Neural cell (in vitro differentiated cells): ENCODE measurements around the gene CHRM4. TPM values are rescaled to one million over a fixed set of nuclear protein-coding genes. Genes with fewer than 3 reads are reported as not detected.

Source experiments
- H2AFZ ChIP-seq: fragments of 200-600, 300-800 bp; sonication (generic), shearing (Covaris generic); 2 replicates; pipeline ENCODE4 v1.6.0; 2014; ENCODE audit warnings: low read depth, mild to moderate bottlenecking, antibody characterized with exemption, low read length, moderate library complexity
- H3F3A ChIP-seq: fragments of 200-600 bp; shearing (Covaris generic); 2 replicates; pipeline ENCODE4 v1.6.1; 2016; ENCODE audit warnings: mild to moderate bottlenecking, moderate library complexity, mixed read lengths, antibody characterized with exemption, low read length; ENCODE audit not compliant: insufficient read depth, poor library complexity, severe bottlenecking
- H3K27ac ChIP-seq: fragments of 200-600, 300-800 bp; sonication (generic), shearing (Covaris generic); 2 replicates; pipeline ENCODE4 v1.5.1; 2014; ENCODE audit warnings: mild to moderate bottlenecking, low read length, moderate library complexity
- H3K27me3 ChIP-seq: fragments of 300-800, 200-600 bp; sonication (generic), shearing (Covaris generic); 2 replicates; pipeline ENCODE4 v1.6.0; 2014; ENCODE audit warnings: mild to moderate bottlenecking, low read depth, low read length, moderate library complexity; ENCODE audit not compliant: insufficient read depth
- H3K36me3 ChIP-seq: fragments of 300-800, 200-600 bp; sonication (generic), shearing (Covaris generic); 2 replicates; pipeline ENCODE4 v1.5.1; 2014; ENCODE audit warnings: mild to moderate bottlenecking, antibody characterized with exemption, low read length, moderate library complexity; ENCODE audit not compliant: insufficient read depth
- H3K4me2 ChIP-seq: fragments of 300-800, 200-600 bp; sonication (generic), shearing (Covaris generic); 2 replicates; pipeline ENCODE4 v1.6.0; 2014; ENCODE audit warnings: mild to moderate bottlenecking, low read length
- H3K4me3 ChIP-seq: fragments of 300-800, 200-600 bp; sonication (generic), shearing (Covaris generic); 2 replicates; pipeline ENCODE4 v1.5.1; 2014; ENCODE audit warnings: mild to moderate bottlenecking, low read length, moderate library complexity
- H3K79me2 ChIP-seq: fragments of 200-600 bp; shearing (Covaris generic); replicated peaks from 2 replicates; pipeline ENCODE4 v1.6.0; 2014; ENCODE audit warnings: mild to moderate bottlenecking, low read length, moderate library complexity; ENCODE audit not compliant: insufficient read depth
- H3K9ac ChIP-seq: fragments of 300-800, 200-600 bp; sonication (generic), shearing (Covaris generic); 2 replicates; pipeline ENCODE4 v1.6.1; 2016; ENCODE audit warnings: mild to moderate bottlenecking, low read length, mixed read lengths
- H3K9me2 ChIP-seq: fragments of 200-600 bp; shearing (Covaris generic); 2 replicates; pipeline ENCODE4 v1.6.1; 2016; ENCODE audit warnings: mild to moderate bottlenecking, low read length, mixed read lengths; ENCODE audit not compliant: insufficient read depth
- H3K9me3 ChIP-seq: fragments of 200-600, 300-800 bp; sonication (generic), shearing (Covaris generic); 2 replicates; pipeline ENCODE4 v1.6.1; 2016; ENCODE audit warnings: mild to moderate bottlenecking, mixed run types, low read length, moderate library complexity, mixed read lengths
- H4K20me1 ChIP-seq: fragments of 200-600 bp; shearing (Covaris generic); 2 replicates; pipeline ENCODE4 v1.6.1; 2016; ENCODE audit warnings: mild to moderate bottlenecking, mixed run types; ENCODE audit not compliant: insufficient read depth
- EP300 ChIP-seq: fragments of 450-650 bp; conservative IDR thresholded peaks from 2 replicates; pipeline ENCODE4 v1.6.1; 2014; ENCODE audit warnings: antibody characterized with exemption, mild to moderate bottlenecking, moderate library complexity; ENCODE audit not compliant: poor library complexity, severe bottlenecking
- EZH2 ChIP-seq: fragments of 200-600, 300-800 bp; shearing (Covaris generic), sonication (generic); IDR thresholded peaks from 2 replicates; pipeline ENCODE4 v1.6.1; 2014; ENCODE audit warnings: antibody characterized with exemption, low read length, borderline replicate concordance, mild to moderate bottlenecking; ENCODE audit not compliant: insufficient read depth, poor library complexity, severe bottlenecking
- MXI1 ChIP-seq: fragments of 450-650 bp; conservative IDR thresholded peaks from 2 replicates; pipeline ENCODE4 v1.6.1; 2014; ENCODE audit warnings: antibody characterized with exemption, mild to moderate bottlenecking; ENCODE audit not compliant: poor library complexity, severe bottlenecking
- POLR2AphosphoS5 ChIP-seq: IDR thresholded peaks from 2 replicates; pipeline ENCODE4 v1.6.1; 2012
- RAD21 ChIP-seq: fragments of 450-650 bp; conservative IDR thresholded peaks from 2 replicates; pipeline ENCODE4 v1.6.1; 2014; ENCODE audit warnings: antibody characterized with exemption, mild to moderate bottlenecking, moderate library complexity
- SMC3 ChIP-seq: fragments of 450-650 bp; conservative IDR thresholded peaks from 2 replicates; pipeline ENCODE4 v1.6.1; 2014; ENCODE audit warnings: antibody characterized with exemption, mild to moderate bottlenecking, moderate library complexity; ENCODE audit not compliant: poor library complexity
- TAF1 ChIP-seq: IDR thresholded peaks from 2 replicates; pipeline ENCODE4 v1.6.1; 2012; ENCODE audit warnings: low read depth
- polyA plus RNA-seq: library from polyadenylated mRNA; depleted of rRNA; stranded (reverse); fragments of >200 nt; gene quantifications from 2 replicates; pipeline ENCODE4 v1.2.3, GENCODE V29; 2014
- TF ChIP-seq, protein P1 (sequence below): fragments of 450-650 bp; IDR thresholded peaks from 2 replicates; pipeline ENCODE4 v1.5.1; 2014; ENCODE audit warnings: antibody characterized with exemption, mild to moderate bottlenecking, moderate library complexity; ENCODE audit not compliant: poor library complexity, severe bottlenecking
- TF ChIP-seq, protein P2 (sequence below): IDR thresholded peaks from 2 replicates; pipeline ENCODE4 v1.6.1; 2012; ENCODE audit warnings: borderline replicate concordance

CHRM4 gene
- polyA plus RNA-seq, 1 donor from 2014 or later, result 8.2 TPM

DNA sequence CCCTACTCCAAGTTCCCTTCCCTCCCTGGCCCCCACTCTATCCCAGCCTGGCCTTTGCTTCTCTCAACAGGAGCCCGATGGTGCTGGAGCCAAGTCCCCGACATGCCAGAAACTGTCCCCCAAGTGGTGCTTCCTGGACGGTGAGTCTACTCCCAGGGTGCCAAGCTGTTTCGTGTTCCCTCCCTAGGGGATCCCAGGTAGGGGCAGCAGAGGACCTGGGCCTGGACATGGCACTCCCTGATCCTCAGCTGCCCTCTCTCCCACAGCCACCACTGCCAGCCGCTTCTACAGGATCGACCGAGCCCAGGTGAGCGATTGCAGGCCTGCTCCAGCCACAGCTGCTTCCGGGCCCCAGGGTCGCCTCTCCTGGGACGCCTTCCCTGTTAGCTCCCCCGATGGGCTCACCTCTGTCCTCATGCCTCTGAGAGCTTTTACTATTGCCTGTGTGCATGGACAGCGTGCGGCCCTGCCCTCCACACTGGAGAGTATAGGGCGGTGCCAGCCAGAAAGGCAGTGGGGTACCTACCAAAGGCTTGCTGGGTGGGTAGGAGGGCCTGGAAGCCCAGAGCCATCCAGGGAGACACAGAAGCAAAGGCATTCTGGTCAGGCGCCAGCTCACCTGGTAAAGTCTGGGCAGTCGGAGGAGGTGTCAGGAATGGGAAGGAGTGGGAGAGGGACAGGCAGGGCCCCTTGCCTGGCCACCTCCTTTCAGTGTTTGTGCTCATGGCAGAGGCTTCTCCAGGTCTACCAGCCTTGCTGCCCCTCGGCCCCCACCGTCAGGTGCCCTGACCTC is 15.1 kb downstream of the CHRM4 start:
- H3K9ac ChIP-seq, result no peak overlapping the region
- H3K27me3 ChIP-seq, result no peaks in the 10 kb centered on the region
- no peak overlapping the region for H2AFZ ChIP-seq
- no peaks in the 10 kb centered on the region for H3F3A ChIP-seq
- no peak overlapping the region for H3K4me3 ChIP-seq
- no peaks in the 10 kb centered on the region for H4K20me1 ChIP-seq
- H3K79me2 ChIP-seq, result no peaks in the 10 kb centered on the region
- H3K9me2 ChIP-seq, result no peaks in the 10 kb centered on the region
- H3K27ac ChIP-seq, result no peak overlapping the region
- no peak overlapping the region for H3K4me2 ChIP-seq
- no peaks in the 10 kb centered on the region for H3K9me3 ChIP-seq
- no peaks in the 10 kb centered on the region for H3K36me3 ChIP-seq
- TF ChIP-seq, protein P1, sequence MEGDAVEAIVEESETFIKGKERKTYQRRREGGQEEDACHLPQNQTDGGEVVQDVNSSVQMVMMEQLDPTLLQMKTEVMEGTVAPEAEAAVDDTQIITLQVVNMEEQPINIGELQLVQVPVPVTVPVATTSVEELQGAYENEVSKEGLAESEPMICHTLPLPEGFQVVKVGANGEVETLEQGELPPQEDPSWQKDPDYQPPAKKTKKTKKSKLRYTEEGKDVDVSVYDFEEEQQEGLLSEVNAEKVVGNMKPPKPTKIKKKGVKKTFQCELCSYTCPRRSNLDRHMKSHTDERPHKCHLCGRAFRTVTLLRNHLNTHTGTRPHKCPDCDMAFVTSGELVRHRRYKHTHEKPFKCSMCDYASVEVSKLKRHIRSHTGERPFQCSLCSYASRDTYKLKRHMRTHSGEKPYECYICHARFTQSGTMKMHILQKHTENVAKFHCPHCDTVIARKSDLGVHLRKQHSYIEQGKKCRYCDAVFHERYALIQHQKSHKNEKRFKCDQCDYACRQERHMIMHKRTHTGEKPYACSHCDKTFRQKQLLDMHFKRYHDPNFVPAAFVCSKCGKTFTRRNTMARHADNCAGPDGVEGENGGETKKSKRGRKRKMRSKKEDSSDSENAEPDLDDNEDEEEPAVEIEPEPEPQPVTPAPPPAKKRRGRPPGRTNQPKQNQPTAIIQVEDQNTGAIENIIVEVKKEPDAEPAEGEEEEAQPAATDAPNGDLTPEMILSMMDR, result no peak
- TF ChIP-seq, protein P2, sequence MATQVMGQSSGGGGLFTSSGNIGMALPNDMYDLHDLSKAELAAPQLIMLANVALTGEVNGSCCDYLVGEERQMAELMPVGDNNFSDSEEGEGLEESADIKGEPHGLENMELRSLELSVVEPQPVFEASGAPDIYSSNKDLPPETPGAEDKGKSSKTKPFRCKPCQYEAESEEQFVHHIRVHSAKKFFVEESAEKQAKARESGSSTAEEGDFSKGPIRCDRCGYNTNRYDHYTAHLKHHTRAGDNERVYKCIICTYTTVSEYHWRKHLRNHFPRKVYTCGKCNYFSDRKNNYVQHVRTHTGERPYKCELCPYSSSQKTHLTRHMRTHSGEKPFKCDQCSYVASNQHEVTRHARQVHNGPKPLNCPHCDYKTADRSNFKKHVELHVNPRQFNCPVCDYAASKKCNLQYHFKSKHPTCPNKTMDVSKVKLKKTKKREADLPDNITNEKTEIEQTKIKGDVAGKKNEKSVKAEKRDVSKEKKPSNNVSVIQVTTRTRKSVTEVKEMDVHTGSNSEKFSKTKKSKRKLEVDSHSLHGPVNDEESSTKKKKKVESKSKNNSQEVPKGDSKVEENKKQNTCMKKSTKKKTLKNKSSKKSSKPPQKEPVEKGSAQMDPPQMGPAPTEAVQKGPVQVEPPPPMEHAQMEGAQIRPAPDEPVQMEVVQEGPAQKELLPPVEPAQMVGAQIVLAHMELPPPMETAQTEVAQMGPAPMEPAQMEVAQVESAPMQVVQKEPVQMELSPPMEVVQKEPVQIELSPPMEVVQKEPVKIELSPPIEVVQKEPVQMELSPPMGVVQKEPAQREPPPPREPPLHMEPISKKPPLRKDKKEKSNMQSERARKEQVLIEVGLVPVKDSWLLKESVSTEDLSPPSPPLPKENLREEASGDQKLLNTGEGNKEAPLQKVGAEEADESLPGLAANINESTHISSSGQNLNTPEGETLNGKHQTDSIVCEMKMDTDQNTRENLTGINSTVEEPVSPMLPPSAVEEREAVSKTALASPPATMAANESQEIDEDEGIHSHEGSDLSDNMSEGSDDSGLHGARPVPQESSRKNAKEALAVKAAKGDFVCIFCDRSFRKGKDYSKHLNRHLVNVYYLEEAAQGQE, result no peak
- TF ChIP-seq MXI1 (no peak), EZH2 (no peak), RAD21 (no peak), TAF1 (no peak), SMC3 (no peak), EP300 (no peak), POLR2AphosphoS5 (no peak)

DNA sequence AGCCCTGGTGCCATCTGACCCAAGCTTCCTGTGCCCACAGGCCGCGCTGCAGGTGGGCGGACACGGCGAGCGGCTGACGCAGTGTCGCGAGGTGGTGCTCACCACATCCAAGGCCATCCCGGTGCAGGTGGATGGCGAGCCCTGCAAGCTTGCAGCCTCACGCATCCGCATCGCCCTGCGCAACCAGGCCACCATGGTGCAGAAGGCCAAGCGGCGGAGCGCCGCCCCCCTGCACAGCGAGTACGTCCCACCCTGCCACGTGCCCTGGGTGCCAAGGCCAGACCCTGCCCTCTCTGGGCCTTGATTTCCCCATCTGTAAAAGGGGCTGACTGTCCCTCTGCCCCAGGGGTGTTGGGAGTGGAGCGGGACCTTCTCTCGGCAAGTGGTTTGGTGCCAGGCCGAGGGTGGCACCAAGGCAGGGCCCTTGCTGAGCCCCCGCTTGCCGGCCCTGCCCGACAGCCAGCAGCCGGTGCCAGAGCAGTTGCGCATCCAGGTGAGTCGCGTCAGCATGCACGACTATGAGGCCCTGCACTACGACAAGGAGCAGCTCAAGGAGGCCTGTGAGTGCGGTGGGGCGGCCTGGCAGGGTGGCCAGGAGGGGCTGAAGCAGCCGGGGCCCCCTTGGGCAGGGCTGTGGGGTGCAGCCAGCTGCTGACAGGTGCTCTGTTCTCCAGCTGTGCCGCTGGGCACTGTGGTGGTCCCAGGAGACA is 16.0 kb downstream of the CHRM4 start:
- Histone ChIP-seq H3K4me3 (no peak overlapping the region), H3K4me2 (no peak overlapping the region), H2AFZ (no peak overlapping the region), H3K9me3 (no peaks in the 10 kb centered on the region), H3F3A (no peaks in the 10 kb centered on the region), H3K9me2 (no peaks in the 10 kb centered on the region), H3K9ac (no peak overlapping the region), H3K36me3 (no peaks in the 10 kb centered on the region), H3K27ac (no peak overlapping the region), H3K79me2 (no peaks in the 10 kb centered on the region), H4K20me1 (no peaks in the 10 kb centered on the region), H3K27me3 (no peaks in the 10 kb centered on the region)
- TF ChIP-seq MXI1 (no peak), SMC3 (no peak), EZH2 (no peak), RAD21 (no peak), POLR2AphosphoS5 (no peak), TAF1 (no peak)
- TF ChIP-seq, protein P2, result no peak
- TF ChIP-seq, protein P1, result no peak
